HUDEP-2 (cell line): Measurements from ENCODE around the gene TRMU.
"Not testable (repeated sequence)": the region's sequence is repeated elsewhere in the genome, so short reads cannot be mapped to it uniquely, and the experiment has no call there.

ENCODE experiments used
- DNase-seq, 76 experiments: peaks; one replicate each; lab custom pipeline; 2025; ENCODE audit not compliant: unreplicated experiment in 76 of 76; lab: John Stamatoyannopoulos, UW

Gene TRMU

GRCh38 chr22:46399251-46400024 lies 63.9 kb downstream of the TRMU start:
- DNase-seq: no peak

- DNase-seq: no peak
These were observed 65.9 kb downstream of the TRMU start for GRCh38 chr22:46401370-46401769.

- no peak for DNase-seq
These were observed 67.0 kb downstream of the TRMU start for GRCh38 chr22:46402505-46402904.

GRCh38 chr22:46403880-46404279 lies 68.4 kb downstream of the TRMU start:
- DNase-seq: not testable (repeated sequence)

- no peak for DNase-seq
These were observed 70.4 kb downstream of the TRMU start for GRCh38 chr22:46405901-46406300.

GRCh38 chr22:46406349-46406748 lies 70.8 kb downstream of the TRMU start:
- DNase-seq: no peak

- DNase-seq: no peak
These were observed 71.3 kb downstream of the TRMU start for GRCh38 chr22:46406791-46407190.
